Liver (tissue), 9 donors: Measurements from ENCODE around the gene DDN. TPM values are rescaled to one million over a fixed set of nuclear protein-coding genes. Genes with fewer than 3 reads are reported as not detected.

Experiments used
- DNase-seq: peaks from one replicate; pipeline ENCODE4 v3.0.0-alpha.2; 2017; ENCODE audit warnings: low spot score
- H3K27ac ChIP-seq, 2 donors: one replicate each; pipeline ENCODE4 v1.7.0; 2013; ENCODE audit warnings: inconsistent platforms in 2 of 2, low read length in 2 of 2, control low read depth in 1 of 2, low read depth in 1 of 2, mild to moderate bottlenecking in 1 of 2
- H3K27me3 ChIP-seq, 4 donors: one replicate each; pipeline versions ENCODE4 v1.6.1 to v1.7.0; 2013; ENCODE audit warnings: low read length in 3 of 4, inconsistent platforms in 1 of 4, mild to moderate bottlenecking in 1 of 4, moderate library complexity in 1 of 4; ENCODE audit not compliant: control insufficient read depth in 4 of 4, insufficient read depth in 4 of 4
- H3K36me3 ChIP-seq, 4 donors: one replicate each; pipeline versions ENCODE4 v1.6.1 to v1.7.0; 2013; ENCODE audit warnings: low read length in 3 of 4, mild to moderate bottlenecking in 3 of 4, low read depth in 1 of 4, moderate library complexity in 1 of 4; ENCODE audit not compliant: control insufficient read depth in 4 of 4, insufficient read depth in 3 of 4
- H3K4me1 ChIP-seq, 4 donors: one replicate each; pipeline versions ENCODE4 v1.6.1 to v1.7.0; 2013; ENCODE audit warnings: low read length in 3 of 4, mild to moderate bottlenecking in 3 of 4, moderate library complexity in 1 of 4; ENCODE audit not compliant: control insufficient read depth in 4 of 4, insufficient read depth in 4 of 4
- H3K4me3 ChIP-seq, 3 donors: one replicate each; pipeline versions ENCODE4 v1.6.1 to v1.7.0; 2013; ENCODE audit warnings: low read length in 3 of 3, control low read depth in 1 of 3, low read depth in 1 of 3, mild to moderate bottlenecking in 1 of 3
- H3K9ac ChIP-seq, 2 donors: one replicate each; pipeline ENCODE4 v1.7.0; 2013; ENCODE audit warnings: low read length in 2 of 2, mild to moderate bottlenecking in 2 of 2, moderate library complexity in 2 of 2, control low read depth in 1 of 2, low read depth in 1 of 2
- H3K9me3 ChIP-seq, 4 donors: one replicate each; pipeline versions ENCODE4 v1.6.1 to v1.7.0; 2013; ENCODE audit warnings: low read length in 3 of 4; ENCODE audit not compliant: control insufficient read depth in 4 of 4
- CTCF ChIP-seq: fragments of 150-350 bp; IDR thresholded peaks from 2 replicates; pipeline ENCODE4 v1.5.1; 2017; ENCODE audit warnings: improper control_type of control experiment, low read depth, low read length; ENCODE audit not compliant: missing input control
- FOXA1 ChIP-seq: IDR thresholded peaks from 2 replicates; pipeline ENCODE4 v1.6.1; 2016; ENCODE audit warnings: antibody characterized with exemption
- FOXA2 ChIP-seq: IDR thresholded peaks from 2 replicates; pipeline ENCODE4 v1.6.1; 2016; ENCODE audit warnings: antibody characterized with exemption
- GABPA ChIP-seq, 2 donors: IDR thresholded peaks in 1 of 2; conservative IDR thresholded peaks in 1 of 2; 2 replicates each; pipeline ENCODE4 v1.6.1; 2016; ENCODE audit warnings: antibody characterized with exemption in 2 of 2, mild to moderate bottlenecking in 1 of 2, moderate library complexity in 1 of 2
- HNF4A ChIP-seq, 2 donors: conservative IDR thresholded peaks; 2 replicates each; pipeline ENCODE4 v1.6.1; 2016; ENCODE audit warnings: antibody characterized with exemption in 2 of 2, mild to moderate bottlenecking in 2 of 2
- HNF4G ChIP-seq: IDR thresholded peaks from 2 replicates; pipeline ENCODE4 v1.6.1; 2016; ENCODE audit warnings: antibody characterized with exemption
- JUND ChIP-seq, 2 donors: IDR thresholded peaks; 2 replicates each; pipeline ENCODE4 v1.6.1; 2016; ENCODE audit warnings: antibody characterized with exemption in 2 of 2
- NR2F2 ChIP-seq: IDR thresholded peaks from 2 replicates; pipeline ENCODE4 v1.6.1; 2016; ENCODE audit warnings: antibody characterized with exemption
- REST ChIP-seq: IDR thresholded peaks from 2 replicates; pipeline ENCODE4 v1.6.1; 2016; ENCODE audit warnings: antibody characterized with exemption, mild to moderate bottlenecking
- RXRA ChIP-seq, 2 donors: IDR thresholded peaks; 2 replicates each; pipeline ENCODE4 v1.6.1; 2017 to 2018; ENCODE audit warnings: antibody characterized with exemption in 2 of 2, mild to moderate bottlenecking in 1 of 2
- SP1 ChIP-seq: IDR thresholded peaks from 2 replicates; pipeline ENCODE4 v1.6.1; 2018; ENCODE audit warnings: antibody characterized with exemption, mild to moderate bottlenecking
- TAF1 ChIP-seq: conservative IDR thresholded peaks from 2 replicates; pipeline ENCODE4 v1.6.1; 2016; ENCODE audit warnings: antibody characterized with exemption, mild to moderate bottlenecking
- ZBTB33 ChIP-seq: IDR thresholded peaks from 2 replicates; pipeline ENCODE4 v1.6.1; 2016; ENCODE audit warnings: antibody characterized with exemption
- WGBS: extraction: QIAGEN DNeasy Blood & Tissue Kit; methylation state at CpG from one replicate; pipeline ENCODE4 v1.1.7; 2013; 5-methylcytosine and 5-hydroxymethylcytosine counted together
- polyA plus RNA-seq, 2 donors: library from polyadenylated mRNA; stranded (reverse) in 1 of 2; unstranded in 1 of 2; fragments of 200-250 nt in 1 of 2; fragments of >200 nt in 1 of 2; fragmentation: Nextera tagmentation in 1 of 2; extraction: Ambion mirVana in 1 of 2; gene quantifications; one replicate each; pipeline versions ENCODE4 v1.2.1 to v1.2.3, GENCODE V29; 2013 to 2015
- total RNA-seq, 2 donors: library from RNA; depleted of rRNA; stranded (reverse); fragments of >200 nt; gene quantifications; one replicate each; pipeline ENCODE4 v1.2.3, GENCODE V29; 2014
- donor health status: healthy.
- donor health status: healthy.
- donor health status: healthy.
- donor health status: healthy.
- donor health status: healthy.

Gene DDN
- total and polyA plus RNA-seq, 4 donors, result 0.09 TPM; not detected in 3

- peaks cover 21 to 86% (median 67%) of the 10 kb centered on the region in 4 donors for H3K36me3 ChIP-seq
- no peak for DNase-seq
- no peak overlapping the region for H3K9ac ChIP-seq
- no peak for TF ChIP-seq FOXA1
- no peak for TF ChIP-seq HNF4G
- no peaks in the 10 kb centered on the region for H3K4me1 ChIP-seq
- H3K4me3 ChIP-seq, result no peak overlapping the region
- H3K9me3 ChIP-seq, result no peaks in the 10 kb centered on the region
- H3K27me3 ChIP-seq, result no peaks in the 10 kb centered on the region
- 98% methylated on average over 21 of the region's 21 CpGs for WGBS
- H3K27ac ChIP-seq, result no peak overlapping the region
These were observed 26.9 kb upstream of the DDN start for GRCh38 chr12:49026101-49026500.

GRCh38 chr12:49025463-49025862 lies 26.3 kb upstream of the DDN start:
- no peak overlapping the region for H3K27ac ChIP-seq
- H3K36me3 ChIP-seq, result peaks cover 21 to 80% (median 66%) of the 10 kb centered on the region in 4 donors
- TF ChIP-seq FOXA2 (no peak), HNF4A (conservative IDR thresholded peaks at IDR 0.05) (no peak), TAF1 (no peak), RXRA (IDR thresholded peaks at IDR 0.05) (no peak), SP1 (no peak), ZBTB33 (no peak), JUND (IDR thresholded peaks at IDR 0.05) (no peak), HNF4G (no peak), REST (no peak), GABPA (IDR thresholded peaks at IDR 0.05 in 1 of 2, conservative IDR thresholded peaks at IDR 0.05 in 1 of 2) (no peak), NR2F2 (no peak), CTCF (no peak)
- H3K27me3 ChIP-seq, result no peaks in the 10 kb centered on the region
- H3K4me1 ChIP-seq, result no peaks in the 10 kb centered on the region
- H3K9ac ChIP-seq, result no peak overlapping the region
- H3K4me3 ChIP-seq, result no peak overlapping the region
- no peaks in the 10 kb centered on the region for H3K9me3 ChIP-seq
- WGBS, result 96% methylated on average over 4 of the region's 4 CpGs
- no peak for DNase-seq
